Measurements from ENCODE around the gene ESRRG. TPM values are rescaled to one million over a fixed set of nuclear protein-coding genes. Genes with fewer than 3 reads are reported as not detected.

The ESRRG gene
- total RNA-seq, 1 experiment from 2014 or later = 0.44 TPM

DNA sequence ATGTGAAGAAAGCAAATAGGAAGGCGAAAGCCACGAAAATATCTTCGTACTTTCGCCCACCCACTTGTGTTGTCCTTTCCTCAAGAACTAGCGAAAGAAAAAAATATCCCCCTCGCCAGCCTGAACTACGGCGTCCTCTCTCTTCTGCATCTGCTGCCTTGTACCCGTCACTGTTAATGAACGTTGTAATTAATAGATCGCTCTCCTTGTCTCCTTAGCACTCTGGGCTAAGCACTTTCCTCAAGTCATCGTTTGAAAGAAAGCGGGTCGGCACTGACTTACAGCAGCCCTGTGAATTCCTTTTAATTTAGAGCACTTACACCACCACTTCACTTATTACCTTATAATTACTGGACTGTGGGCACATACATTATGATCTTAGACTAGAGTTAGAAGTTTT lies 44.1 kb downstream of the ESRRG start:
- no peak overlapping the region for H3K4me3 Mint-ChIP-seq
- H3K4me1 Mint-ChIP-seq = peaks cover 5 to 6% of the 10 kb centered on the region in 2 experiments
- WGBS (ENCODE audit: extremely low coverage, insufficient read length, low lambda C conversion rate) = no CpG with 5 or more reads among the region's 14 CpGs

More for the DNA sequence above, 44.1 kb downstream of the ESRRG start:
- no peaks in the 10 kb centered on the region for H3K79me1 ChIP-seq (ENCODE audit: insufficient read depth, low read depth, low read length, poor library complexity, severe bottlenecking)
- no peaks in the 10 kb centered on the region for H3K27me3 ChIP-seq (ENCODE audit: insufficient read depth, low read length)
- H3K18ac ChIP-seq (ENCODE audit: insufficient read length, low read depth, low read length) = no peak overlapping the region
- H2BK5ac ChIP-seq (ENCODE audit: insufficient read length, low read length) = peak overlapping the region; percentile 29
- H3K4ac ChIP-seq (ENCODE audit: low read depth, low read length) = no peak overlapping the region
- no peak overlapping the region for H4K91ac ChIP-seq (ENCODE audit: insufficient read length, low read depth, low read length)
- no peak overlapping the region for H3K56ac ChIP-seq (ENCODE audit: insufficient read length, low read depth, low read length)
- H3K14ac ChIP-seq (ENCODE audit: insufficient read depth, low read length) = no peak overlapping the region
- H2BK15ac ChIP-seq (ENCODE audit: low read depth, low read length) = no peak overlapping the region
- H2BK12ac ChIP-seq (ENCODE audit: insufficient read length, low read depth, low read length) = no peak overlapping the region
- Mint-ChIP-seq H3K9me3 (no peaks in the 10 kb centered on the region), H3K36me3 (ENCODE audit: insufficient read depth in 1 of 3, low read depth in 3 of 3) (no peaks in the 10 kb centered on the region), H3K27me3 (ENCODE audit: low read depth) (no peaks in the 10 kb centered on the region), H3K27ac (no peak overlapping the region)
- H3K9ac ChIP-seq (ENCODE audit: extremely low read depth, insufficient read length, low read length) = no peak overlapping the region
- no peak overlapping the region for H4K5ac ChIP-seq (ENCODE audit: insufficient read length, low read depth, low read length)
- no peak overlapping the region for H2AK5ac ChIP-seq (ENCODE audit: insufficient read length, low read length)
- no peaks in the 10 kb centered on the region for H3K23me2 ChIP-seq (ENCODE audit: insufficient read length, low read depth, low read length, poor library complexity, severe bottlenecking)
- no peaks in the 10 kb centered on the region for H3K4me1 ChIP-seq (ENCODE audit: insufficient read depth, low read length)
- no peaks in the 10 kb centered on the region for H4K20me1 ChIP-seq (ENCODE audit: control insufficient read depth, insufficient read depth, insufficient read length)
- H2BK120ac ChIP-seq (ENCODE audit: low read depth, low read length, poor library complexity, severe bottlenecking) = no peak overlapping the region
- H3K23ac ChIP-seq (ENCODE audit: insufficient read length, low read depth, low read length) = no peak overlapping the region
- H3K9me3 ChIP-seq (ENCODE audit: control insufficient read depth, low read depth, low read length) = no peaks in the 10 kb centered on the region
- no peak overlapping the region for H2AFZ ChIP-seq (ENCODE audit: low read length)
- no peak overlapping the region for H2BK20ac ChIP-seq (ENCODE audit: low read depth, low read length, poor library complexity, severe bottlenecking)
- H3T11ph ChIP-seq (ENCODE audit: low read length) = no peak overlapping the region
- H3K27ac ChIP-seq (ENCODE audit: insufficient read length, low read depth, low read length) = no peak overlapping the region
- H3K4me2 ChIP-seq (ENCODE audit: insufficient read depth, insufficient read length, low read length) = no peak overlapping the region
- TF ChIP-seq CTCF (conservative IDR thresholded peaks at IDR 0.05) = no peak
- H3K79me2 ChIP-seq (ENCODE audit: insufficient read depth, low read length) = no peaks in the 10 kb centered on the region
- no peak for DNase-seq
- H4K8ac ChIP-seq (replicated peaks; ENCODE audit: insufficient read length, low read depth, low read length) = no peak overlapping the region

All from H9 (cell line).